PFSK-1 (cell line): ENCODE measurements around the gene HSFX3.
"Not testable (repeated sequence)": the region's sequence is repeated elsewhere in the genome, so short reads cannot be mapped to it uniquely, and the experiment has no call there.

Experiments used
- FOXP2 ChIP-seq: optimal IDR thresholded peaks from 2 replicates; pipeline ENCODE3; 2011; ENCODE audit warnings: borderline replicate concordance, control low read depth, inconsistent platforms; ENCODE audit not compliant: insufficient read depth; ENCODE audit errors: extremely low read length, extremely low read depth
- POLR2AphosphoS5 ChIP-seq: IDR thresholded peaks from 2 replicates; pipeline ENCODE4 v1.6.1; 2012; ENCODE audit warnings: low read depth, mild to moderate bottlenecking, control low read depth, low read length, moderate library complexity
- REST ChIP-seq, 2 experiments: IDR thresholded peaks; 2 replicates each; pipeline versions ENCODE4 v1.6.1 to v1.8.0; 2011 to 2012; ENCODE audit warnings: low read depth in 2 of 2, low read length in 2 of 2, control low read depth in 1 of 2, inconsistent platforms in 1 of 2, mild to moderate bottlenecking in 1 of 2, moderate library complexity in 1 of 2; ENCODE audit not compliant: insufficient read depth in 1 of 2
- SIN3A ChIP-seq: IDR thresholded peaks from 2 replicates; pipeline ENCODE4 v1.6.1; 2012; ENCODE audit warnings: mild to moderate bottlenecking, low read length, moderate library complexity, borderline replicate concordance; ENCODE audit not compliant: insufficient read depth
- TAF1 ChIP-seq: IDR thresholded peaks from 2 replicates; pipeline ENCODE4 v1.6.1; 2012; ENCODE audit warnings: low read length, control low read depth, borderline replicate concordance; ENCODE audit not compliant: insufficient read depth

DNA sequence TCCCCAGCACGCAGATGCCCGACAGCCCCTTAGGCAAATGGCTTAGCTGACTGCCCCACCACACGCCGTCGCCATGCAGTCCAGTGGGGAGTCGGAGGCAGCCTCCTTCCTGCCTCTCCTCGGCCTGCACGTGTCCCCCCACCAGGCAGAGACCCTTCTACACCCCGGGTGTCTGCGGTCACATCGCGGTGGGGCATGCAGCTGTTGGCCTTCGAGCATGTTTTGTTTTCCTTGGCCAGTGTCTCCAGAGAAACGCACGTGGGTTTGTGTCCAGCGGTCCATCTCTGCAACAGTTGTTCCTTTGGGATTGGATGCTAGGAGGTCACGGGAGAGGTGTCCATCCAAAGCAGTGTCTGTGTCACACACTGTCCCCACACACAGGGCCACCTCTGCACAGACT lies 45.5 kb upstream of the HSFX3 start, which contains the start of gene HSFX2:
- not testable (repeated sequence) for TF ChIP-seq REST (IDR thresholded peaks at IDR 0.05; ENCODE audit: insufficient read depth in 1 of 2, low read depth in 2 of 2, low read length in 2 of 2); TAF1; POLR2AphosphoS5; SIN3A; FOXP2
